Esophagus (tissue), 2 donors: ENCODE measurements around the gene HOXD13. TPM values are rescaled to one million over a fixed set of nuclear protein-coding genes. Genes with fewer than 3 reads are reported as not detected.

Experiments used
- H3K27ac ChIP-seq, 2 donors: one replicate each; pipeline ENCODE4 v1.5.1; 2013; ENCODE audit warnings: low read depth in 2 of 2, mild to moderate bottlenecking in 2 of 2, inconsistent platforms in 1 of 2, low read length in 1 of 2, moderate library complexity in 1 of 2
- H3K27me3 ChIP-seq, 2 donors: one replicate each; pipeline ENCODE4 v1.6.1; 2013; ENCODE audit warnings: low read length in 2 of 2, control low read depth in 1 of 2, mild to moderate bottlenecking in 1 of 2; ENCODE audit not compliant: insufficient read depth in 2 of 2, control insufficient read depth in 1 of 2
- H3K36me3 ChIP-seq, 2 donors: one replicate each; pipeline ENCODE4 v1.6.1; 2013; ENCODE audit warnings: low read length in 1 of 2; ENCODE audit not compliant: control insufficient read depth in 2 of 2, insufficient read depth in 2 of 2
- H3K4me1 ChIP-seq, 2 donors: one replicate each; pipeline ENCODE4 v1.6.1; 2013; ENCODE audit warnings: low read length in 1 of 2; ENCODE audit not compliant: control insufficient read depth in 2 of 2, insufficient read depth in 2 of 2
- H3K4me3 ChIP-seq, 2 donors: one replicate each; pipeline ENCODE4 v1.5.1; 2013; ENCODE audit warnings: low read length in 2 of 2, mild to moderate bottlenecking in 2 of 2, low read depth in 1 of 2, moderate library complexity in 1 of 2
- H3K9me3 ChIP-seq, 2 donors: one replicate each; pipeline ENCODE4 v1.6.1; 2013; ENCODE audit warnings: mild to moderate bottlenecking in 2 of 2, low read depth in 1 of 2, low read length in 1 of 2, moderate library complexity in 1 of 2; ENCODE audit not compliant: control insufficient read depth in 2 of 2, insufficient read depth in 1 of 2
- WGBS, 2 donors: extraction: QIAGEN DNeasy Blood & Tissue Kit; methylation state at CpG; one replicate each; pipeline ENCODE4 v1.1.7; 2013; 5-methylcytosine and 5-hydroxymethylcytosine counted together
- polyA plus RNA-seq, 2 donors: library from polyadenylated mRNA; stranded (reverse); fragments of 200-250 nt; gene quantifications; one replicate each; pipeline ENCODE4 v1.2.3, GENCODE V29; 2013
- donor health status: healthy with polysubstance abuse.
- donor health status: Bipolar disorder and iron deficiency.

HOXD13 gene
- polyA plus RNA-seq, 2 donors, result not detected

DNA sequence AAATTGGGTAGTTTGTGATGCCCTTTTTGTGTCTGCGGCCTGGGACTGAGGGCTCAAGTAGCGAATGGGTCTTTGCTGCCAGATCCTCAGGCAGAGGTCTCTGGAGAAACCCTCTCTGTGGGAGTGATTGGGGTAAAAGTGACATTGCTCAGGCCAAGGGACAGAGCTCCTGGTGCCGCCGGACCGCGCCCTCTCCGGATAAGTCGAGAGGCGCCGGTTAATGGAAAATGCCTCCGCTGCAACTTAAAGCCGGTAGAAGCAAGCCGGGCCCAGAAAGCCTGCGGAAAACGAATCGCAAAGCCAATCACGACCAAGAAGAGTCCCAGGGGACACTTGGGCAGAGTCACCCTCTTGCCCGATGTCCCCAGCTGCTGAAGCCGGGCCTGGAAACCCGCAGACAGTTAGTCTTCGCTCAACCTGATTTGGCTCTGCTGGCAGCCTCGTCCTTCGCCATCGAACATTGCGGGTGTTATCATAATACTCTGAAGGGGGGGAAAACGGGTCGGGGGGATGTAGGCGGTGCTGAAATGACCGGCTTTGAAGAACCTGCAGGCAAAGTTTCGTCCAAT lies 6.7 kb downstream of the HOXD13 start:
- peaks cover 0 to 14% of the 10 kb centered on the region in 2 donors for H3K9me3 ChIP-seq
- no peak overlapping the region for H3K27ac ChIP-seq
- no peak overlapping the region for H3K4me3 ChIP-seq
- no peaks in the 10 kb centered on the region for H3K36me3 ChIP-seq
- peaks cover under 1 to 4% of the 10 kb centered on the region in 2 donors for H3K4me1 ChIP-seq
- H3K27me3 ChIP-seq, result peaks cover 31 to 53% of the 10 kb centered on the region in 2 donors
- WGBS, 2 donors, result 12 to 15% methylated on average over 30 of the region's 30 CpGs

- no peak within 1 kb of the TSS for H3K27ac ChIP-seq
- H3K9me3 ChIP-seq, result peaks cover 0 to 12% of the 10 kb centered on the region in 2 donors
- no peak within 1 kb of the TSS for H3K4me3 ChIP-seq
- peaks cover 31 to 56% of the 10 kb centered on the region in 2 donors for H3K27me3 ChIP-seq
- no peaks in the 10 kb centered on the region for H3K36me3 ChIP-seq
- H3K4me1 ChIP-seq, result peaks cover 6 to 10% of the 10 kb centered on the region in 2 donors
- WGBS, 2 donors, result 9 to 12% methylated on average over 70 of the region's 70 CpGs
These were observed 7.4 kb downstream of the HOXD13 start, which contains the start of gene HOXD12 for GRCh38 chr2:176099728-176100546. TSS of gene HOXD12 (plus strand) at chr2:176099795. CDS start at chr2:176099802, 7 bp downstream.

GRCh38 chr2:176100547-176101140 lies 8.1 kb downstream of the HOXD13 start:
- H3K4me3 ChIP-seq, result no peak overlapping the region
- H3K9me3 ChIP-seq, result peaks cover 0 to 12% of the 10 kb centered on the region in 2 donors
- H3K27me3 ChIP-seq, result peaks cover 31 to 58% of the 10 kb centered on the region in 2 donors
- H3K36me3 ChIP-seq, result no peaks in the 10 kb centered on the region
- no peak overlapping the region for H3K27ac ChIP-seq
- H3K4me1 ChIP-seq, result peaks cover 6 to 10% of the 10 kb centered on the region in 2 donors
- 13 to 21% methylated on average over 28 of the region's 28 CpGs for WGBS, 2 donors

DNA sequence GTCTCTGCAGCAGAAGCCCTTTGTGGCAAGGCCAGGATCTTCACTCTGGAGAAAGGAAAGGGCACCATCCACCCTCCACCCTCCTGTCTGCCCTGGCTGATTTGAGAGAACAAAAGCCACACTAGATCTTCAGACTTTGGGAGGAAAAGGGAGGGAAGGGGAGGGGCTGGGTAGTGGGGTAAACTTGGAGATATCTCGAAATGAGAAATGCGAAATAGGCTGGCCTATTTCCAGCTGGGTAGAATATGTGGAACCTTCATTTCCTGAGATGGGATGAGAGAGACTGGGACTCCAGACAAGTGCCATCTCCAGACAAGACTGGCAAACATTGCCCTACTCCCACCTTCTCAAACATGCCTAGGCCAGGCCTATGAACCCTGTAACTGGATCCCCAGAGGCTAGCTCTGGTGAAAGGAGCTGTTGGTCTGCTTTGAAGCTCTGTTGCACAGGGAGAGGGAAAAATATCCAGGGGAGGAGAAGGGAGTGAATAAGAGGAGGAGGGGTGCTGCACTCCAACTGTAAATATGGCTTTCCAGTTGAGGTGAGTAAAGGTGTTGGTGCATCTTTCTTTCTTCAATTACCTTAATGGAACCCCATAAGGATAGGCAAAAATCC lies 8.8 kb downstream of the HOXD13 start:
- H3K27ac ChIP-seq, result no peak overlapping the region
- peaks cover 31 to 60% of the 10 kb centered on the region in 2 donors for H3K27me3 ChIP-seq
- H3K9me3 ChIP-seq, result peaks cover 0 to 12% of the 10 kb centered on the region in 2 donors
- no peak overlapping the region for H3K4me3 ChIP-seq
- H3K4me1 ChIP-seq, result peaks cover 6 to 10% of the 10 kb centered on the region in 2 donors
- WGBS, 2 donors, result 23 to 27% methylated on average over 2 of the region's 2 CpGs
- H3K36me3 ChIP-seq, result no peaks in the 10 kb centered on the region

GRCh38 chr2:176101842-176102241 lies 9.3 kb downstream of the HOXD13 start:
- Histone ChIP-seq H3K4me3 (no peak overlapping the region), H3K4me1 (peaks cover 6 to 12% of the 10 kb centered on the region in 2 donors), H3K9me3 (peaks cover 0 to 12% of the 10 kb centered on the region in 2 donors), H3K27me3 (peaks cover 31 to 60% of the 10 kb centered on the region in 2 donors), H3K36me3 (no peaks in the 10 kb centered on the region), H3K27ac (no peak overlapping the region)
- 45 to 57% methylated on average over 5 of the region's 5 CpGs for WGBS, 2 donors

GRCh38 chr2:176102309-176102866 lies 9.9 kb downstream of the HOXD13 start:
- peaks cover 0 to 12% of the 10 kb centered on the region in 2 donors for H3K9me3 ChIP-seq
- H3K27me3 ChIP-seq, result peaks cover 31 to 59% of the 10 kb centered on the region in 2 donors
- WGBS, 2 donors, result 24 to 28% methylated on average over 7 of the region's 7 CpGs
- H3K4me3 ChIP-seq, result no peak overlapping the region
- no peaks in the 10 kb centered on the region for H3K36me3 ChIP-seq
- peaks cover 9 to 12% of the 10 kb centered on the region in 2 donors for H3K4me1 ChIP-seq
- no peak overlapping the region for H3K27ac ChIP-seq

GRCh38 chr2:176103194-176103593 lies 10.7 kb downstream of the HOXD13 start:
- Histone ChIP-seq H3K4me3 (no peak overlapping the region), H3K36me3 (no peaks in the 10 kb centered on the region), H3K27ac (no peak overlapping the region), H3K27me3 (peaks cover 31 to 60% of the 10 kb centered on the region in 2 donors), H3K9me3 (peaks cover 0 to 12% of the 10 kb centered on the region in 2 donors), H3K4me1 (peaks cover 9 to 12% of the 10 kb centered on the region in 2 donors)
- WGBS, 2 donors, result 38 to 45% methylated on average over 7 of the region's 7 CpGs

DNA sequence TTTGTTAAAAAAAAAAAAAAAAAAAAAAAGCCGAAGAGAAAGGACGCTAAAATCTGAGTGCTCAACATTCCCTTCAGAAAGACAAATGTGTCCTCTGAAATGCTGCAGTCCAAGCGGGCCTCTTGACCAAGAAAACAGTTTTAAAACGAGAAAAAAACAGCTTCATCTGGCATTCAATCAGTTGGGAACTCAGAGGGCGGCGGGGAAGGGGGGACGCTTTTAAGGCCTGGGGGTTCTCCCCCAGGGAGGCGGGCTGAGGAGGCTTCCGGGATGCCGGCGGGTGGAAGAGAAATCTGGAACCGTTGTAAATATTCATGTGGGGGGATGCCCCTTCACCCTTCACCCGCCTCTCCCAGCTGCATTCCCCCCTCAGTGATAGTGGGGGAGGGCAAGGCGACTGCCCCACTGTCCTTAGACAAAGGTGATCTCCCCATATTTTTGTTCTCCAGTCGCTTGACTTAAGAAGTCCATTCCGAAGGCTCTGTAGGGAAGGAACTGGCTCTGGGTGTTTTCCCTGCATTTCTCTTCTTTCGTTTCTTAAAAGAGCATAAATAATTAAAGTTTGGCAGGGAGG lies 11.3 kb downstream of the HOXD13 start:
- H3K9me3 ChIP-seq, result peaks cover 0 to 12% of the 10 kb centered on the region in 2 donors
- no peak overlapping the region for H3K27ac ChIP-seq
- peaks cover 31 to 60% of the 10 kb centered on the region in 2 donors for H3K27me3 ChIP-seq
- H3K4me3 ChIP-seq, result no peak overlapping the region
- WGBS, 2 donors, result 11 to 14% methylated on average over 17 of the region's 17 CpGs
- H3K4me1 ChIP-seq, result peaks cover 9 to 11% of the 10 kb centered on the region in 2 donors
- no peaks in the 10 kb centered on the region for H3K36me3 ChIP-seq
